ENCODE data around the gene ACBD4. TPM values are rescaled to one million over a fixed set of nuclear protein-coding genes. Genes with fewer than 3 reads are reported as not detected.

Gene ACBD4
- total and polyA plus RNA-seq, 10 of the 15 experiments (the other 5 are each of a cell fraction or from before 2014, with no cell fraction given): 0.20 to 13.8 (median 6.9) TPM

GRCh38 chr17:45114117-45114932 lies 21.2 kb upstream of the ACBD4 start:
- 51% methylated on average over 19 of the region's 19 CpGs for WGBS (ENCODE audit: insufficient coverage, insufficient replicate concordance, low lambda C conversion rate, missing lambda C conversion rate)
- POLR2A ChIA-PET: no interaction called here

More at GRCh38 chr17:45114117-45114932, 21.2 kb upstream of the ACBD4 start:
- H4K20me1 ChIP-seq (ENCODE audit: control insufficient read depth, insufficient read depth): no peaks in the 10 kb centered on the region
- no peaks in the 10 kb centered on the region for H3K36me3 ChIP-seq (ENCODE audit: control insufficient read depth in 2 of 2, insufficient read depth in 2 of 2, low read length in 1 of 2)
- CTCF ChIA-PET: interaction anchor here (1.5 kb wide), 1 partner anchor 18 kb away, joined by 4 read pairs; no protein-coding TSS in a partner anchor
- peaks cover 11% of the 10 kb centered on the region; the same call in 1 of the 2 replicates for H3K4me1 ChIP-seq (ENCODE audit: control insufficient read depth, insufficient read depth, low read length)
- H3K4me3 ChIP-seq: no peak overlapping the region
- intact Hi-C loops (cut with micrococcal nuclease; ENCODE audit: unreplicated experiment) (loop anchor here (5.0 kb wide), 1 partner anchor 192 kb away; no protein-coding TSS in a partner anchor), in situ Hi-C loops (cut with MboI) (no loop called here)
- RAD21 ChIA-PET (ENCODE audit: unreplicated experiment): no interaction called here
- no peak overlapping the region for H2AFZ ChIP-seq (ENCODE audit: control insufficient read depth, low read depth, low read length)
- H3K9me3 ChIP-seq (replicated peaks; ENCODE audit: control insufficient read depth, insufficient read depth, low read length): no peaks in the 10 kb centered on the region
- H3K79me2 ChIP-seq (ENCODE audit: control insufficient read depth, insufficient read depth, low read length): no peaks in the 10 kb centered on the region
- no peaks in the 10 kb centered on the region for H3K27me3 ChIP-seq (replicated peaks in 1 of 2; ENCODE audit: control insufficient read depth in 2 of 2, insufficient read depth in 2 of 2, low read length in 1 of 2)
- TF ChIP-seq ZBTB40 (IDR thresholded peaks at IDR 0.05; ENCODE audit: borderline replicate concordance): no peak
- TF ChIP-seq ZNF274 (IDR thresholded peaks at IDR 0.05; ENCODE audit: insufficient read depth, insufficient read length): no peak
- no peak for TF ChIP-seq NFYA (IDR thresholded peaks at IDR 0.05; ENCODE audit: borderline replicate concordance, low read depth, low read length)
- no peak for TF ChIP-seq FOXM1 (IDR thresholded peaks at IDR 0.05; ENCODE audit: low read depth, low read length)
- TF ChIP-seq ESRRA (IDR thresholded peaks at IDR 0.05; ENCODE audit: low read length): no peak
- TF ChIP-seq STAT1 (conservative IDR thresholded peaks at IDR 0.05): no peak
- TF ChIP-seq NKRF (conservative IDR thresholded peaks at IDR 0.05): no peak
- DNase-seq (ENCODE audit: low read depth, low spot score): no peak
- SMC1A ChIA-PET (ENCODE audit: uncharacterized antibody, unreplicated experiment): no interaction called here
- H3K27ac ChIP-seq (ENCODE audit: control insufficient read depth, insufficient read depth): no peak overlapping the region
- no peak overlapping the region for H3K4me2 ChIP-seq (ENCODE audit: control insufficient read depth, insufficient read depth)
- no peak for ATAC-seq
- FAIRE-seq: no peak
- BruUV-seq (replicated peaks): no TSS peak
- no peak overlapping the region for H3K9ac ChIP-seq (ENCODE audit: control insufficient read depth, insufficient read depth, low read length)

All from GM12878 (cell line).